Measurements from ENCODE around the gene NMD3.

DNA sequence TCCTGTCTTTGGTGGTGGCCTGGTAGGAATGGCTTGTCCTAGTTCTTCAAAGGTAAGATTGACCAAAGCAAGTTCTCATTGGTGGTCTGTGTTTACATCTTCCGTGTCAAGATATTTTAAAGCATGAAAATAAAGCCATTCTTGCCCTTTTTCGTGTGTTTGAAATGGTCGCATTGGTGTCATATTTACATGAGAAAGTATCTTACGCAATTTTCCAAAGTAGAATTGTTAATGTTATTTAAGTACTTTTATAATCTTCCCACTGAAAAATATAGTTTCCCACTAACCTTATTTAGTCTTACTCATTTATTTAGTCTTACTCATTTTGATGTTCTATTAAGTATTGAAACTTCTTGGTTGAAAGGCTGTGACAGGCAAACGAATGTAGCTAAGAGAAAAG, 31.0 kb downstream of the NMD3 start:
- TF ChIP-seq SUZ12 (IDR thresholded peaks at IDR 0.05; ENCODE audit: extremely low read depth, insufficient read depth, insufficient read length) (no peak), YY1 (IDR thresholded peaks at IDR 0.05; ENCODE audit: insufficient read depth, insufficient read length) (no peak)
